Left ventricle myocardium inferior (tissue), 1 donor: ENCODE results near the gene PKNOX2. TPM values are rescaled to one million over a fixed set of nuclear protein-coding genes. Genes with fewer than 3 reads are reported as not detected.
A peak's percentile ranks its signal among the peaks of the same experiment; 100 is the strongest.

Experiments used
- DNase-seq: peaks from one replicate; pipeline ENCODE4 v3.0.0-alpha.2; 2020
- H3K27ac ChIP-seq: fragments of 200-600 bp; replicated peaks from 2 replicates; pipeline ENCODE4 v1.8.0; 2021
- H3K27me3 ChIP-seq: fragments of 200-600 bp; 2 replicates; pipeline ENCODE4 v1.8.0; 2021; ENCODE audit warnings: low read depth
- H3K36me3 ChIP-seq: fragments of 200-600 bp; 2 replicates; pipeline ENCODE4 v1.8.0; 2021
- H3K4me1 ChIP-seq: fragments of 200-600 bp; 2 replicates; pipeline ENCODE4 v1.8.0; 2021
- H3K4me3 ChIP-seq: fragments of 200-600 bp; 2 replicates; pipeline ENCODE4 v1.8.0; 2021; ENCODE audit warnings: mild to moderate bottlenecking, moderate library complexity
- H3K9me3 ChIP-seq: fragments of 200-600 bp; replicated peaks from 2 replicates; pipeline ENCODE4 v1.8.0; 2021
- CTCF ChIP-seq: fragments of 200-600 bp; IDR thresholded peaks from 2 replicates; pipeline ENCODE4 v1.8.0; 2021; ENCODE audit warnings: antibody characterized with exemption, mild to moderate bottlenecking, borderline replicate concordance
- intact Hi-C: fragments of 100-400 bp; cut with micrococcal nuclease; formaldehyde crosslinking; loops from one replicate; pipeline ENCODE4 v1.11.0; 2022
- total RNA-seq: library from RNA; stranded (reverse); fragmentation: NEBNext Ultra II Directional; extraction: Animal tissue kit (Norgen Biotek cat#: 25700); gene quantifications from one replicate; pipeline ENCODE4 v1.2.1, GENCODE V29; 2021
- donor health status: DM: no; HTN: yes; CAD: no; lungs with severe emphysema.

Gene PKNOX2
- total RNA-seq, 1 donor from 2014 or later: 6.2 TPM

GRCh38 chr11:125157953-125158680 is 6.4 kb upstream of the PKNOX2 start:
- no peak for TF ChIP-seq CTCF
- intact Hi-C loops: no loop called here
- DNase-seq: no peak
- H3K4me1 ChIP-seq: no peaks in the 10 kb centered on the region
- H3K4me3 ChIP-seq: no peak overlapping the region
- H3K36me3 ChIP-seq: no peaks in the 10 kb centered on the region
- peaks cover 41% of the 10 kb centered on the region for H3K27me3 ChIP-seq
- H3K9me3 ChIP-seq: no peaks in the 10 kb centered on the region
- H3K27ac ChIP-seq: no peak overlapping the region

- Histone ChIP-seq H3K27ac (no peak overlapping the region), H3K9me3 (no peaks in the 10 kb centered on the region), H3K4me1 (peaks cover 40% of the 10 kb centered on the region), H3K4me3 (no peak overlapping the region), H3K27me3 (peaks cover 38% of the 10 kb centered on the region), H3K36me3 (no peaks in the 10 kb centered on the region)
- DNase-seq: no peak
- intact Hi-C loops: no loop called here
- no peak for TF ChIP-seq CTCF
Observed at GRCh38 chr11:125162743-125163142, 1.8 kb upstream of the PKNOX2 start.

DNA sequence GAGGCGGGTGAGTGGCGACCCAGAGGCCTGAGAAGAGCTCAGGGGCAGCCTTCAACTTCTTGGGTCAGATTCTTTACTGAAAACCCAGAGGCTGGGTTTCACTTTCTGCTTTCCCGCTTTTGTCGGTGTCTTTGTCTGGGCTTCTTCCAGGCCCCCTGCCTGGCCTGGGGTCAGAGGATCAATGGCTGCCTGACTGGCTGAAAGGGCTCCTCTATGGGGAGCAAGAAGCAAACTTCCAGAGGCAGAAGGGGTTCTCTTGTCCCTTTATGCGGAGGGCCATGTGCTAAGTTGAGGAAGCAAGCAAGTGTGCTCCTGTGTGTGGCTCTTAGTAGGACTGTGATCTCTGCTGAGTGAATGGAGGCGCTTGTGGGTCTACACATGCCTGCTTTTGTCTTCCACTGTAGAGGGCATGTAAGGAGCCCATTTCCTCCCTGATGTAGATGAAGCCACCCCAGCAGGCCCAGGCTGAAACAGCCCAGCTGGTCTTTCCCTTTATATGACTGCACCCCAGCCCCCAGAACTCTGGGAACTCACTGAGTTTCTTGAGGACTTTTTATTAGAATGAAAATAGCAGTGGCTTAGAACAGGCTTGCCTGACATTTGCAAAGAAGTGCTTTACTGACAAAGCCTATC is 1.0 kb upstream of the PKNOX2 start:
- Histone ChIP-seq H3K4me3 (peak overlapping the region; percentile 83), H3K4me1 (peaks cover 48% of the 10 kb centered on the region), H3K9me3 (no peaks in the 10 kb centered on the region), H3K27me3 (peaks cover 37% of the 10 kb centered on the region), H3K36me3 (no peaks in the 10 kb centered on the region), H3K27ac (peak overlapping the region; percentile 87)
- DNase-seq: no peak
- intact Hi-C loops: no loop called here
- no peak for TF ChIP-seq CTCF

GRCh38 chr11:125164091-125164421 is 495 bp upstream of the PKNOX2 start:
- DNase-seq: no peak
- Histone ChIP-seq H3K4me1 (peaks cover 53% of the 10 kb centered on the region), H3K27ac (peak overlapping the region; percentile 87), H3K9me3 (no peaks in the 10 kb centered on the region), H3K4me3 (peak overlapping the region; percentile 83), H3K36me3 (no peaks in the 10 kb centered on the region), H3K27me3 (peaks cover 37% of the 10 kb centered on the region)
- intact Hi-C loops: no loop called here
- no peak for TF ChIP-seq CTCF

GRCh38 chr11:125165111-125165842 is 726 bp downstream of the PKNOX2 start:
- H3K4me3 ChIP-seq: peak overlapping the region; percentile 83

More at GRCh38 chr11:125165111-125165842, 726 bp downstream of the PKNOX2 start:
- peak; percentile 36 for DNase-seq
- H3K27ac ChIP-seq: peak overlapping the region; percentile 87
- intact Hi-C loops: no loop called here
- no peaks in the 10 kb centered on the region for H3K36me3 ChIP-seq
- peaks cover 35% of the 10 kb centered on the region for H3K27me3 ChIP-seq
- no peak for TF ChIP-seq CTCF
- H3K9me3 ChIP-seq: no peaks in the 10 kb centered on the region
- peaks cover 66% of the 10 kb centered on the region for H3K4me1 ChIP-seq
